NK-92 treated with Interleukin-12 subunit alpha and Interleukin-12 subunit beta, amount 100 ng/mL, for 24 hours (cell line): Measurements from ENCODE around the gene IMPG1.

ENCODE experiments used
- DNase-seq: peaks from one replicate; lab custom pipeline; 2025; lab: John Stamatoyannopoulos, UW

The IMPG1 gene, protein sequence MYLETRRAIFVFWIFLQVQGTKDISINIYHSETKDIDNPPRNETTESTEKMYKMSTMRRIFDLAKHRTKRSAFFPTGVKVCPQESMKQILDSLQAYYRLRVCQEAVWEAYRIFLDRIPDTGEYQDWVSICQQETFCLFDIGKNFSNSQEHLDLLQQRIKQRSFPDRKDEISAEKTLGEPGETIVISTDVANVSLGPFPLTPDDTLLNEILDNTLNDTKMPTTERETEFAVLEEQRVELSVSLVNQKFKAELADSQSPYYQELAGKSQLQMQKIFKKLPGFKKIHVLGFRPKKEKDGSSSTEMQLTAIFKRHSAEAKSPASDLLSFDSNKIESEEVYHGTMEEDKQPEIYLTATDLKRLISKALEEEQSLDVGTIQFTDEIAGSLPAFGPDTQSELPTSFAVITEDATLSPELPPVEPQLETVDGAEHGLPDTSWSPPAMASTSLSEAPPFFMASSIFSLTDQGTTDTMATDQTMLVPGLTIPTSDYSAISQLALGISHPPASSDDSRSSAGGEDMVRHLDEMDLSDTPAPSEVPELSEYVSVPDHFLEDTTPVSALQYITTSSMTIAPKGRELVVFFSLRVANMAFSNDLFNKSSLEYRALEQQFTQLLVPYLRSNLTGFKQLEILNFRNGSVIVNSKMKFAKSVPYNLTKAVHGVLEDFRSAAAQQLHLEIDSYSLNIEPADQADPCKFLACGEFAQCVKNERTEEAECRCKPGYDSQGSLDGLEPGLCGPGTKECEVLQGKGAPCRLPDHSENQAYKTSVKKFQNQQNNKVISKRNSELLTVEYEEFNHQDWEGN

DNA sequence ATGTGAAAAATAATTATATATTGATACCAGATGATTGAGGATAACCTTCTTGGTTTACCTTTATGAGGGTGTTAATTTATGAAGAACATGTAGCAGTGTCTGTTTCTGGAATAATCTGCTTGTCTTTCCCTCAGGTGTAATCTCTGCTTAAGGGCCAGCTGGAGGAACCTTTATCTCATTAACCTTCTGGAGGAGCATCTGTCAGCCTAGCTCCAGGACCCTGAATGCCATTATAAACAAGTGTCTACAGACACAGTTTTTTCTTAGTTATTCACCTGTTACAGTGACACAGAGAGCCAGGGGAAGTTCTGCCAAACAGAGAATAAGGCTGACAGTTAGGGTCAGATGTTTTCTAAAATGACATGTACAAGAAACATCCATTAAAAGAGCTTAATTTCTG, at the start of gene IMPG1:
IMPG1 (minus strand) TSS at position 101 of the 400 bp plus-strand sequence. CDS start 174 bp downstream, outside the sequence.
- no peak for DNase-seq

GRCh38 chr6:76120302-76120701, 47.8 kb upstream of the IMPG1 start:
- DNase-seq = no peak

DNA sequence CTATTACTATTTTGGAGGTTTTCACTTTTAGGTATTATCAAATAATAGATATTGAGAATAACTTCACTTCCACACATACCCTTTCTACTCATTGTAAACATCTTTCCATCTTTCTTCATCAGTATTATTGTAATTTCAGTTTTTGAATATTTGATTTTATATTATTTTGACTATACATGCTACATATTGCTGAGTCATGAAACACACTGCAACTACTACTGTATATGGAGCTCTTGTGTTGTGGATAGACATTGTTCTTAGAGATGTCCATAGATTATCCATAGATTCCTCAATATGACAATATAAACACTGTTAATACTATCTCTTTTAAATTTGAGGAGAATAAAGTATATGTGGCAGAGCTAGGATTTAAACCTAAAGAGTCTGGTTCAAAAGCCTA, 819 bp upstream of the IMPG1 start:
- DNase-seq = no peak

DNA sequence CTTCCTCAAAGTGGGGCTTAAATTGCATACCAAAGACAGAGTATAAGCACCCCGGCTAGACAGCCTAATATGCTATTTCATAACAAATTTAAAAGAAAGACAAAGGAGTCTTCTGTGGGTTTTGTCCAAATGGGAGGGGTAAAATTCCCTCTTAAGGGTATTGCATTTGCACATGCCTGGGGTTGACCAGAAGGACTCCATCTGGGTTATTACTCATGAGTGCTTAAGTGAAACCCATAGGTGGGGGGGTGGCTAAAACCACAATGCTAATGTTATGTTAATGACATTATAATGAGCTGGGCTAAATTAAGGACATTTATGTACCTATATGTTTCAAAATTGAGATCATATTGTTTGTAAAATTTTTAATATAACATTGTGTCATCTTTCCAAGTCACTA, 15.0 kb downstream of the IMPG1 start:
- DNase-seq = no peak

- DNase-seq = no peak
These were observed 20.1 kb downstream of the IMPG1 start for GRCh38 chr6:76052314-76052713.

GRCh38 chr6:76043690-76044089, 28.8 kb downstream of the IMPG1 start:
- DNase-seq = no peak

DNA sequence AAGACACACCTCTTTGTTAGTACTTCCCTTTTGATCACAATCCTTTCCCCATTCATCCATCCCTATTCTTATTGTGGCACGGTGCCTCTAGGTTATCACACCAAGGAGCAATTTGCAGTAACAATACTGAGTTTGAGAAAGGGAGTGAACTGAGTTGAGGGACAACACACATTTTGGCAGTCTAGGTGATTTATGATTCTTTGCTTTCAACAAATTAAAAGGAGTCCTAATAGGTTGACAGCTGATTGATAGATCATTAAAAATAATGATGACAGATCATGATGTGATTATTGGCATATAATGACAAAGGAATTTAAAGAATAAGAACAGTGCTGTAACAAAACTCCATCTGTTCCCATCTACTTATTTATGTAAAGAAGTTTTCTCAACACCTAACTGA, 36.7 kb downstream of the IMPG1 start:
- DNase-seq = no peak

- DNase-seq = no peak
These were observed 46.4 kb downstream of the IMPG1 start for GRCh38 chr6:76026101-76026500.

- DNase-seq = no peak
These were observed 57.6 kb downstream of the IMPG1 start for GRCh38 chr6:76014626-76015530.

DNA sequence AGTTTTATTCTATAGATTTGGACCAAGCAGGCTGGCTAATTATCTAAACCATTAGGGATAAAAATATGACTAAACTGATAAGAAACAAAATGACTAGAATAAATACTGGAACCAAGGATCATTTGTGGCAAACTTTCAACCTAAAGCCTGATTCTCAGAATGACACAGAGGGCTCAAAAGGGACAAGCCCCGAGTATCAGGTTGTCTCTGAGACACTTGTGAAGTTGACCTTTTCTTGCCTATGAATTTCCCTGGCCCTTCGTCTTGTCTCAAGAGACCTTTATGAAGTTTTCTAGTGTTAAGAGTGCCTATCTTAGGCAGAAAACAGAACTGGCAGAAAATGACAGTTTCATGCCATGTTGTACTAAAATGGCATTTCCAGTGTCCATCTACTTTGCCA, 68.3 kb downstream of the IMPG1 start:
- DNase-seq = no peak

DNA sequence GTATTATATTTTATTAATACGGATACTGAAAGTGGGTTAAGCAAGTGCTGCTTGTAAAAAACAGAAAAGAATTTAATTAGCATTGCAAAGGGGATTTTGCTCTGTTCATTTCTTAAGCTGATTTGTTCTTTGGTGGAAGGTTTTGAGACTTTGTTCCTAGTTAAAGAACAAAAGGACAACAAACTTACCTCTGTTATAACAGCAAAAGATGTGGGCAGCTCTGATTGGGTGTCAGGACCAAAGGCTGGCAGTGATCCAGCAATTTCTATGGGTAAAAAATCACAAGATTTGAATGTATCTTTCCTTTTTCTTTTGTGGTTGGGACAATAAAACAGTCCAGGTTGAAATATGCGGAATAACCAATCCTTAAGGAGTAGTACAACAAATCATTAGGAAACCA, 68.8 kb downstream of the IMPG1 start:
- no peak for DNase-seq

DNA sequence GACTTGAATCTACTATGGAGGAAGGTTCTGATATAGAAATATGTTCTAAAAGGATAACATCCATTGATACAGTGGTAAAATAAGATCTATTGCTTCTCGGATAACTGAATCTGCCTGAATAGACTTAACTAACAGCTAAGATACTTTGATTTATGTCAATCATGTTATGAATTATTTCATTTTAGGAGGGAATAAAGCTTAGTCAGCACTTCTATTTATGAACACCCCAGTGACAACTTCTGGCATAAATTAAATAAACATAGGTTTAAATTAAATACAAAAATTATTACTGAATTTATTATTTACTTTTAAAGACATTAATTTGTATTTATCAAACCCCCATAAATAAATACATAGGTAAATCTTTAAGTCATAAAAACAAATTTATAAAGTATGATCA, 69.3 kb downstream of the IMPG1 start:
- no peak for DNase-seq

GRCh38 chr6:76000629-76001028, 71.8 kb downstream of the IMPG1 start:
- DNase-seq = no peak

- DNase-seq = no peak
These were observed 74.8 kb downstream of the IMPG1 start for GRCh38 chr6:75997696-75998095.

DNA sequence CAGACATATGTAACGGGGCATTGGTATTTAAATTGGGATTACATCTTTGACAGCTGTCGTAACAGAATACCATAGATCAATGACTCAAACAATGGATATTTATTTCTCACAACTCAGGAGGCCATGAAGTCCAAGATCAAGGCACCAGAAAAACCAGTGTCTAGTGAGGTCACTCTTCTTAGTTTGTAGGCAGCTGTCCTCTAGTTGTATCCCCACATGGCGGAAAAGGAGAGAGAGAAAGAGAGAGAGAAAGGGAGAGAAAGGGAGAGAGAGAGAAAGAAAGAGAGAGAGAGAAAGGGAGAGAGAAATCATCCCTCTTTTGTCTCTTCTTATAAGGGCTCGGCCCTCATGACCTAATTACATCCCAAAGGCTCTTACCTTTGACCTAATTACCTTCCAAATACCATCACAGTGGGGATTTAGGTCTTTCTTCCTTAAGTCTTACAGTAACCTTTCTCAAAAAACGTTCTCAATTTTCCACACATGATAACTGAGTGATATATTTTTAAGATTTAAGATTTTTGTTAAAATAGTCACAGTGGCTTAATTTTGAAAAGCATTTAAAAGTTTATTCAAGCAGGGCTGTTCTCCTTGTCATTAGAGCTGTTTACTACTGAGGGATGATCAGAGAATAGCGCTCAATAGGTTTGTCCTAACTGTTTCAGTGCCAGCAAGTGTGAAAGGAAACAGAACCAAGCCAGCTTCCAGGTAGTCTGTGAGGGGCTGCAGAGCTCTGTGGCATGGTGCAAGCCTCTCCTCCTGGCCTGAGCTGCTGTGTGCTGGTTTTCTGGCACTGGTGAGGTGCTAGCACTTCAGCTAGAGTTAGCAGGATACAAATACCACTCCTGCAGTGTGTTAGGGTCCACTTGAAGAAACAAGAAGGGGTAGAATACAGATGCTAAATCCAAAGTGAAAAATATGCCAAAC, 79.0 kb downstream of the IMPG1 start:
- no peak for DNase-seq

GRCh38 chr6:75991941-75992340, 80.5 kb downstream of the IMPG1 start:
- no peak for DNase-seq

DNA sequence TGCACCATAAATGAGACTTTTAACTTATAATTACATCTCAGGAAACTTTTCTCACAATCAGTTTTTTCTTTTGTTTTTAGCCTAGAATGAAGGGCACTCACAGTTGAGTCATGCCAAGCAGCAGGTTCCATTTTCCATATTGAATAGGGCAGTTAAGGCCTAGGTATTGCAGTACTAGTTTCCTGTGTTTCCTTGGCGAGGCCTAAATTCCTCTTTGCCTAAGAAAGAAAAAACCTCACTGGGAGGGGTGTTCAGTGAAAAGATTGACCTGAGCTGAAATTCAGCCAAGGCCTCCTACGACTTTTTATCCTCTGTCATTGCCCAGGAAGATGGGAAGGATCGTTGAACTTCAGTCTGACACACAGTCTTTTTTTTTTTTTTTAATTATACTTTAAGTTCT, 85.5 kb downstream of the IMPG1 start:
- DNase-seq = no peak

DNA sequence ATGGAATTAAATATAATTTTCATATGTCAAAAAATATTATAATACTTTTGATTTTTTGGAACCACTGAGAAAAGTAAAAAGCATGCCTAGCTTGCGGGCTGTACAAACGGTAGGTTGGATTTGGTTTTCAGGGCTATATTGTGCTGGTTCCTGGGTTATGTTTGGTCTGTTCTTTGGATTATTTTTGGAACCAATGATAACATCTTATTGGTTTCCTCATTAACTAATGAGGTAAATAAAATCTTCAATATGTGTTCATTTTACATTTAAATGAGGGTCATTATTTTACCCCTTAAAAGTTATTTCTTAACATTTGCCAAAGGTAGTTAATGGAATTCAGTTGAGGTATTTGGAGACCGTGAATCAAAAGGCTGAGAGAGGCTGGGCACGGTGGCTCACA, 96.6 kb downstream of the IMPG1 start:
- DNase-seq = no peak

GRCh38 chr6:75970093-75970492, 102.4 kb downstream of the IMPG1 start:
- no peak for DNase-seq

DNA sequence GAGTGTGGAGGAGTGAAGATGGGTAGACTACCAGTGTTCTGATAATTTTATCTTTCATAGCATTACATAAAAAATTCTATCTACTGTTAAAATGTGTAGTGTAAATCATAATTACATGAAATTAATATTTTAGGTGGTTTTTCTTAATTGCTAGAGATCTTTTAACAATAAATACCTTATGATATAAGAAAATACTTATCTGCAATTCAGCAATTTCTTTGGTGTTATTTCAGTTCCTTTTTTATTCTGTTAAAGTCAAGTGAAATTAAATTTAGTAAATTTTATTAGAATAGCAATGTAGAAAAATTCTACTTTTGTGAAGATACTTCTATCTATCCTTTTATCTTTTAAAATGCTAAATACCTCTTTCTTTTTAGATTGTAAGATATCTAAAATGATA, 104.3 kb downstream of the IMPG1 start:
- DNase-seq = no peak

DNA sequence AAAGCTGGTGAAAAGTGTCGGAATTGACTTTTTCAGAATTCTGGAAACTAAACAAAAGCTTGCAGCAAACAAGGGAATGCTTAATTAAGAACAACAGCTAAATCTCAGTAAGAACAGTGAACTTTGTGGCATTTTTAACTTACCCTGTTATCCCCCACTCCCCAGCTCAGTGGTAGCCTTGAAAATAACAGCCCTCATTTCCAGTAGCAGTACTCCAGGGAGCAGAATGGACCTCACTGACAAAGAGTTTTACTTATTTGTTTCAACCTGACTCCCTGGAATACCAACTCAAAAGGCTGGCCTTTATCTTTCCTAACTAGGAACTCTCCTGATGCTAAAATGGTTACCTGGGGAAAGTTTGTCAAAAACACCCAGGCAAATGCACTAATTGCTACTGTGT, 108.9 kb downstream of the IMPG1 start:
- no peak for DNase-seq
